Measurements from ENCODE around the gene FAM167B. TPM values are rescaled to one million over a fixed set of nuclear protein-coding genes. Genes with fewer than 3 reads are reported as not detected.

The FAM167B gene
- total RNA-seq, 2 experiments from 2014 or later: 0.78 to 1.1 TPM

GRCh38 chr1:32228771-32229170, 18.3 kb upstream of the FAM167B start:
- Mint-ChIP-seq H3K27me3 (no peaks in the 10 kb centered on the region), H3K4me3 (no peak overlapping the region), H3K27ac (no peak overlapping the region), H3K36me3 (ENCODE audit: low read depth) (peaks cover 50% of the 10 kb centered on the region), H3K4me1 (peaks cover 21% of the 10 kb centered on the region), H3K9me3 (no peaks in the 10 kb centered on the region)
- CTCF ChIA-PET: interaction anchor here (1.3 to 2.2 kb wide), 4 partner anchors 9 to 144 kb away, joined by 3 to 13 read pairs (median 6); no protein-coding TSS in a partner anchor
- DNase-seq: no peak
- POLR2A ChIA-PET: interaction anchor here (0.6 to 3.1 kb wide), 5 partner anchors 11 to 48 kb away, joined by 3 to 18 read pairs (median 4); partner anchors contain the start of gene LCK

DNA sequence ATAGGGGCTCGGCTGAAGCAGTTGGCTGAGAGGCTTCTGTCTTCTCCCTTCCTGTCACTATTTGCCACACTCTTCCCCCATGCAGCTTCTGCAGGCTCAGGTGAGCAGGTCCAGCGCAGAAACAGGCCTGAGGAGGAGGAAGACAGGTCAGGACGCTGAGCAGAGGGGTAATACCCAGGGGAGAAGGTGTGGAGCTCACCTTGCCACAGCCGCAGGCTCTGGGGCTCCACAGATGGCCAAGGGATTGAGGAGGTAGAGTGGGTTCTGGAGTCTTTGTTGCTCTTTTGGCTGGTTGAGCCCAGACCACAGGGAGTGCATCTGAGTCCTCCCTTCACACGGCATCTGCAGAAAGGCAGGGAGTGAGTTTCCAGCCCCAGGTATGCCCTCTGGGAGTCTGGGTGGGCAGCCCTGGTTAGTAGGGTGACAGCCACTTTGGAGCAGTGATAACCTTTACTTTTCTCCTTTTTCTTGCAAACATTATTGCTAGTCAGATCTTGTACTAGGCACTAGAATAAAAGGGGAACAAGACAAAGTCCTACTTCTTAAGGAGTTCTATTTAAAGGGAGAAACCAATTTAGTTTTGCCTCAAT, 15.1 kb upstream of the FAM167B start:
- H3K4me3 Mint-ChIP-seq: no peak overlapping the region
- DNase-seq: no peak
- peaks cover 7% of the 10 kb centered on the region for H3K4me1 Mint-ChIP-seq
- POLR2A ChIA-PET: interaction anchor here (1.1 to 1.6 kb wide), 3 partner anchors 8 to 18 kb away, joined by 3 to 4 read pairs (median 4); no protein-coding TSS in a partner anchor
- CTCF ChIA-PET: interaction anchor here (1.8 kb wide), 1 partner anchor 16 kb away, joined by 6 read pairs; the partner anchor contains the start of gene FAM167B
- H3K9me3 Mint-ChIP-seq: no peaks in the 10 kb centered on the region
- H3K27ac Mint-ChIP-seq: no peak overlapping the region
- peaks cover 32% of the 10 kb centered on the region for H3K36me3 Mint-ChIP-seq (ENCODE audit: low read depth)
- no peaks in the 10 kb centered on the region for H3K27me3 Mint-ChIP-seq

- Mint-ChIP-seq H3K9me3 (no peaks in the 10 kb centered on the region), H3K27me3 (no peaks in the 10 kb centered on the region), H3K27ac (no peak overlapping the region), H3K36me3 (ENCODE audit: low read depth) (peaks cover 27% of the 10 kb centered on the region), H3K4me3 (no peak overlapping the region), H3K4me1 (peaks cover 1% of the 10 kb centered on the region)
- CTCF ChIA-PET: interaction anchor here (0.8 kb wide), 1 partner anchor 18 kb away, joined by 3 read pairs; no protein-coding TSS in a partner anchor
- POLR2A ChIA-PET: interaction anchor here (0.6 to 2.4 kb wide), 3 partner anchors 7 to 89 kb away, joined by 3 to 6 read pairs (median 4); no protein-coding TSS in a partner anchor
- DNase-seq: no peak
Observed at GRCh38 chr1:32232558-32233304, 14.3 kb upstream of the FAM167B start.

DNA sequence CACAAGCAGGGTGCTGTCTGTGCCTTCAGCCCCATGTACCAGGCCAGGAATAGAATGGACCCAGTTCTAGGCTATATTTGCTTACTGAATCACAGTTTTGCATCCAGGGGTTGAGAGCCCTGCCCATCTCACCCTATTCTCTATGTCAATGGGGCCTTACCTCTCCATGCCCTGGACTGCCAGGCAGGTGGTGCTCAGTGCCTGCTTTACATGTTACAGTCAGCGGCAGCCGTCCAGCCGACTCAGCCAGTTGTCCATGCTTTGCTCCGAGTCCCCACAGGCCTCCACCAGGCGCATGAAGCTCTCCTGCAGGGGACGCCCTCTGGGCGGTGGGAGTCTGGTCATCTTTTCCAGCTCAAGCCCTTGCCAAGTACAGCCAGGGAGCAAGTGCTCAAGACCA, 12.2 kb upstream of the FAM167B start:
- no peak for DNase-seq
- ChIA-PET POLR2A (interaction anchor here (2.4 kb wide), 1 partner anchor 21 kb away, joined by 6 read pairs; no protein-coding TSS in a partner anchor), CTCF (interaction anchor here (0.6 to 1.2 kb wide), 3 partner anchors 10 to 116 kb away, joined by 3 to 4 read pairs (median 3); no protein-coding TSS in a partner anchor)
- Mint-ChIP-seq H3K9me3 (no peaks in the 10 kb centered on the region), H3K27me3 (no peaks in the 10 kb centered on the region), H3K4me3 (no peak overlapping the region), H3K27ac (no peak overlapping the region), H3K36me3 (ENCODE audit: low read depth) (peaks cover 11% of the 10 kb centered on the region), H3K4me1 (no peaks in the 10 kb centered on the region)

GRCh38 chr1:32239337-32239736, 7.7 kb upstream of the FAM167B start:
- no peaks in the 10 kb centered on the region for H3K9me3 Mint-ChIP-seq
- peaks cover 19% of the 10 kb centered on the region for H3K4me1 Mint-ChIP-seq
- no peaks in the 10 kb centered on the region for H3K36me3 Mint-ChIP-seq (ENCODE audit: low read depth)
- peak overlapping the region; percentile 4 for H3K4me3 Mint-ChIP-seq
- H3K27me3 Mint-ChIP-seq: no peaks in the 10 kb centered on the region
- CTCF ChIA-PET: interaction anchor here (0.8 to 5.0 kb wide), 4 partner anchors 12 to 52 kb away, joined by 3 to 73 read pairs (median 6); partner anchors contain the start of genes HDAC1 and LCK
- POLR2A ChIA-PET: interaction anchor here (1.1 to 4.2 kb wide), 8 partner anchors 10 to 53 kb away, joined by 3 to 63 read pairs (median 13); partner anchors contain the start of genes CCDC28B, HDAC1, IQCC and LCK
- no peak for DNase-seq
- H3K27ac Mint-ChIP-seq: no peak overlapping the region

GRCh38 chr1:32239790-32240139, 7.3 kb upstream of the FAM167B start:
- Mint-ChIP-seq H3K36me3 (ENCODE audit: low read depth) (no peaks in the 10 kb centered on the region), H3K4me1 (peaks cover 19% of the 10 kb centered on the region), H3K27me3 (no peaks in the 10 kb centered on the region), H3K27ac (no peak overlapping the region), H3K9me3 (no peaks in the 10 kb centered on the region), H3K4me3 (peak overlapping the region; percentile 78)
- DNase-seq: no peak
- CTCF ChIA-PET: interaction anchor here (1.0 to 5.0 kb wide), 6 partner anchors 12 to 111 kb away, joined by 4 to 73 read pairs (median 6); partner anchors contain the start of genes CCDC28B, HDAC1 and LCK
- POLR2A ChIA-PET: interaction anchor here (0.6 to 4.2 kb wide), 14 partner anchors 8 to 398 kb away, joined by 3 to 63 read pairs (median 9); partner anchors contain the start of genes CCDC28B, EIF3I, HDAC1 and LCK

GRCh38 chr1:32240140-32240951, 6.7 kb upstream of the FAM167B start:
- CTCF ChIA-PET: interaction anchor here (0.7 to 5.0 kb wide), 12 partner anchors 11 to 111 kb away, joined by 3 to 73 read pairs (median 6); partner anchors contain the start of genes CCDC28B, HDAC1, LCK and MARCKSL1

DNA sequence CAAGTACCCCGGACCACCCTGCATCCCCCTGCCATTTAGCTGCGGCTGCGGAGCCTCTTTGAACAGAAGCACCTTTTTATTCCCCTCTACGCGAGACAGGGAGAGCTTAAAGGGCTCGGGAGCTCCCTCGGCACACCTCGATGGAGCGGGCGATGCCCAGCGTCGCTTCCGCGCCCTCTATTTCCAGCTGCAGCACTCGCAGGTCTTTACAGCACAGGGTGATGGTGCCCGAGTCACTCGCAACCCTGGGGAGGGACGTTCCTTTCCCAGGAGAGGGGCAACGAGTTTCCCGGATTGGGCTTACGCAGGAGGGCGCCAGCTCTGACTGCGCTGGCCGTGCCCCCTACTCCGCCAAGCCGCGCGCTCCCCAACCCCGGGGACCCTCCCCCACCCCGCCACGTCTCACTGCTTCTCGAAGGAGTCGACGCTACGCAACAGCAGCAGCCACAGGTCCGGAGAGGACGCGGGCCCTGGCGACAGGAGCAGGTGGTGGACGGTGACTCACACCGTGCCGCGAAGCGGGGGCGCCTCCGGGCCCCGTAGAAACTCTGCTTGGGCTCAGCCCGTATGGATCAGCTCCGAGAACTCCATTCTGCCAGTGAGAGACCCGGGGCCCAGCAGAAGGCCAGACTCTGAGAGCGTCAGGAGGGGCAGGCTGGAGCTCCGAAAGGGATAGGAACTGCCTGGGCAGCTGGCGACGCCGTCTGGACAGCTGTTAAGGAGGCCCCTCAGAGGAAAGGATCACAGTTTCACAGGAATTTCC, 5.8 kb upstream of the FAM167B start:
- Mint-ChIP-seq H3K4me3 (peak overlapping the region; percentile 78), H3K27me3 (no peaks in the 10 kb centered on the region), H3K27ac (peak overlapping the region; percentile 21), H3K4me1 (peaks cover 20% of the 10 kb centered on the region), H3K36me3 (ENCODE audit: low read depth) (no peaks in the 10 kb centered on the region), H3K9me3 (no peaks in the 10 kb centered on the region)
- POLR2A ChIA-PET: interaction anchor here (0.7 to 4.2 kb wide), 18 partner anchors 8 to 279 kb away, joined by 3 to 63 read pairs (median 4); partner anchors contain the start of genes CCDC28B, EIF3I, HDAC1 and LCK
- DNase-seq: peak; percentile 37
- CTCF ChIA-PET: interaction anchor here (0.8 to 5.0 kb wide), 12 partner anchors 11 to 110 kb away, joined by 3 to 73 read pairs (median 6); partner anchors contain the start of genes CCDC28B, HDAC1, LCK and MARCKSL1

More at GRCh38 chr1:32240140-32240951, 6.7 kb upstream of the FAM167B start:
- Mint-ChIP-seq H3K27me3 (no peaks in the 10 kb centered on the region), H3K4me3 (peak overlapping the region; percentile 78), H3K4me1 (peaks cover 19% of the 10 kb centered on the region), H3K36me3 (ENCODE audit: low read depth) (no peaks in the 10 kb centered on the region), H3K9me3 (no peaks in the 10 kb centered on the region), H3K27ac (no peak overlapping the region)
- POLR2A ChIA-PET: interaction anchor here (0.6 to 4.2 kb wide), 19 partner anchors 9 to 397 kb away, joined by 3 to 63 read pairs (median 4); partner anchors contain the start of genes CCDC28B, EIF3I, HDAC1 and LCK
- DNase-seq: peak; percentile 54

DNA sequence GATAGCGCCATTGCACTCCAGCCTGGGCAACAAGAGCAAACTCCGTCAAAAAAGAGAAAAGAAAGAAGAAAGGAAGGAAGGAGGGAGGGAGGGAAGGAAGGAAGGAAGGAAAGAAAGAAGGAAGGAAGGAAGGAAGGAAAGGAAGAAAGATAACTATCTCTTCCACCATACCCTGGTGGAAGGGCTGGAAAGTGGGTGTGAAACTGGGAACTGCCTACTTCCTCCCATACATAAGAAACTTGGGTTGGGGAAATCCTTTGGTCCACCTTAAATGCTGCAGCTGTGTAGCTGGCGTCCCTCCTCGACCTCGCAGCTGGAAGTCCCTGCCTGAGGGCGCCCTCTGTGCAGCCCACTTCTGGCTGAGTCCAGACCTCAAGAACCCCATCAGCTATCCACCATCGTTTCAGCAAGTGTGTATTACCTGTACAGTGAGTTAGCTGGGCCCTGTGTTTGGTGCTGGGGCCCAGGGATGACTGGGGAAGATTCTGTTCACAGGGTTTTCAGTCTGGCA, 4.6 kb upstream of the FAM167B start:
- ChIA-PET CTCF (interaction anchor here (1.3 to 5.0 kb wide), 3 partner anchors 9 to 27 kb away, joined by 5 to 73 read pairs (median 10); partner anchors contain the start of gene LCK), POLR2A (interaction anchor here (0.9 to 4.2 kb wide), 5 partner anchors 13 to 80 kb away, joined by 3 to 47 read pairs (median 3); no protein-coding TSS in a partner anchor)
- peaks cover 31% of the 10 kb centered on the region for H3K4me1 Mint-ChIP-seq
- no peaks in the 10 kb centered on the region for H3K9me3 Mint-ChIP-seq
- no peak for DNase-seq
- no peaks in the 10 kb centered on the region for H3K36me3 Mint-ChIP-seq (ENCODE audit: low read depth)
- H3K27me3 Mint-ChIP-seq: no peaks in the 10 kb centered on the region
- H3K27ac Mint-ChIP-seq: no peak overlapping the region
- H3K4me3 Mint-ChIP-seq: no peak overlapping the region

DNA sequence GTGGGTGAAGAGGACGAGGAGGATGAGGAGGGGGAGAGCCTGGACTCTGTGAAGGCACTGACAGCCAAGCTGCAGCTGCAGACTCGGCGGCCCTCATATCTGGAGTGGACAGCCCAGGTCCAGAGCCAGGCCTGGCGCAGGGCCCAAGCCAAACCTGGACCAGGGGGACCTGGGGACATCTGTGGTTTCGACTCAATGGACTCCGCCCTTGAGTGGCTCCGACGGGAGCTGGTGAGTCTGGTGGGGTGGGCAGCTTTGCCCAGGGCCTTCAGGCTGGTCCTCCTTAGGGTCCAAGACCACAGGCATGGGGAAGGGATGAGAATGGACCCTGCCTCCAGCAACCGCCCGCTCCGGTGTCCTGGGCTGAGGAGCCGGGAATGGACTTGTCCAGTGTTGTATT, 430 bp downstream of the FAM167B start:
- no peaks in the 10 kb centered on the region for H3K27me3 Mint-ChIP-seq
- H3K4me1 Mint-ChIP-seq: peaks cover 50% of the 10 kb centered on the region
- H3K27ac Mint-ChIP-seq: peak overlapping the region; percentile 99
- no peak for DNase-seq
- POLR2A ChIA-PET: interaction anchor here (1.1 to 11.5 kb wide), 10 partner anchors 7 to 147 kb away, joined by 4 to 156 read pairs (median 20); partner anchors contain the start of genes BSDC1 and MARCKSL1
- no peak overlapping the region for H3K4me3 Mint-ChIP-seq
- peaks cover 17% of the 10 kb centered on the region for H3K36me3 Mint-ChIP-seq (ENCODE audit: low read depth)
- H3K9me3 Mint-ChIP-seq: no peaks in the 10 kb centered on the region
- CTCF ChIA-PET: interaction anchor here (1.1 to 8.4 kb wide), 12 partner anchors 8 to 496 kb away, joined by 3 to 73 read pairs (median 7); partner anchors contain the start of genes CCDC28B, EIF3I and TMEM234
